ENCODE results near the gene SF3B1.

- no peak for TF ChIP-seq POLR2AphosphoS5 (IDR thresholded peaks at IDR 0.05; ENCODE audit: borderline replicate concordance, low read depth, low read length)
- no peak for TF ChIP-seq EZH2 (IDR thresholded peaks at IDR 0.05)
These were observed 20.3 kb downstream of the SF3B1 start for GRCh38 chr2:197414515-197414914.

Data from SK-N-MC (cell line).